GM12892 (cell line): ENCODE results near the gene AADACL2.

ENCODE experiments used
- DNase-seq: peaks from one replicate; pipeline ENCODE4 v3.0.0; 2011; ENCODE audit not compliant: insufficient read length
- FAIRE-seq: peaks from 2 replicates; lab custom pipeline; 2011; peaks lifted over from hg19 to GRCh38; lab: Jason Lieb, UNC
- POLR2A ChIP-seq: IDR thresholded peaks from 2 replicates; pipeline ENCODE4 v1.6.1; 2011; ENCODE audit warnings: low read depth, low read length, control low read depth
- POLR2AphosphoS5 ChIP-seq: IDR thresholded peaks from 2 replicates; pipeline ENCODE4 v1.6.1; 2011; ENCODE audit warnings: low read depth, low read length, control low read depth
- TAF1 ChIP-seq: IDR thresholded peaks from 2 replicates; pipeline ENCODE4 v1.6.1; 2011; ENCODE audit warnings: low read depth, mild to moderate bottlenecking, control low read depth, low read length, borderline replicate concordance

The AADACL2 gene

GRCh38 chr3:151766454-151766853 is 32.7 kb downstream of the AADACL2 start:
- FAIRE-seq (no peak), DNase-seq (no peak)
- TF ChIP-seq POLR2AphosphoS5 (no peak), TAF1 (no peak), POLR2A (no peak)

DNA sequence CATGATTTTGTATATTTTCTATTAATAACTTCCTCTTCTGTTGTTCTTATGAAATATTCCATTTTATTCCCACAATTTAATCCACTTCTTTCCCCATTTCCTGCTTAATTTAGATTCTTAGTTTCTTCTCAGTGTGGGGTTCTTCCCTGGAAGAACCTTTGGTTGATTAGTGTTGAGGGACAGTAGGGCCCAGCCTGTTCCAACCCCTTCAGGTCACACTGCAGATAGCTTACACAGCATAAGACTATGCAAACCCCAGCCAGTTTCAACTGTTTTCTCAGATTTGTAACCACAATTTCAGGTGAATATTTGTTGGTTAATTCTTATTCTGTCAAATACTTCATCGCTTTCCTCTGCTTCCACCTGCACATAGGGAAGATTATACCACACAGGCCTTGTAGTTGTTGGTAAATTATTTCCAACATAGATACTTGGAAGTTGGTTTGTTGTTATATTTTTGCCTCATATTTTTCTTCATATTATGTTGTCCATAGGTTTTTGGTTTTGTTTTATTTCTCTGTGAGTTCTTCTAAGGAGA is 34.7 kb downstream of the AADACL2 start:
- FAIRE-seq (no peak), DNase-seq (no peak)
- TF ChIP-seq POLR2A (no peak), POLR2AphosphoS5 (no peak), TAF1 (no peak)

DNA sequence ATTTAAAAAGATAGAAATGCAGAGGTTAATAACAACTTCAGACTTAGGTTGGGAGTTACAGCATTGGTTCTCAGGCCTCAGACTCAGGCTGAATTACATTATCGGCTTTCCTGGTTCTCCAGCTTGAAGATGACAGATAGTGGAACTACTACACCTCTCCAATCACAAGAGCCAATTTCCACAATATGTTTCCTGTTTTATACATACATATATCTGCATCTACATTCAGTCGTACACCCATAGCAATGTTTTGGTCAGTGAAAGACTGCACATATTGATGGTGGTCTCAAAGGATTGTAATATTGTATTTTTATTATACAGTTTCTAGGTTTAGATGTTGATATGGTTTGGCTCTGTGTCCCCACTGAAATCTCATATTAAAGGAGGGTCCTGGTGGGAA is 35.4 kb downstream of the AADACL2 start:
- TF ChIP-seq TAF1 (no peak), POLR2AphosphoS5 (no peak), POLR2A (no peak)
- no peak for FAIRE-seq
- DNase-seq = no peak

- DNase-seq = no peak
- no peak for FAIRE-seq
- TF ChIP-seq POLR2A (no peak), TAF1 (no peak), POLR2AphosphoS5 (no peak)
Observed at GRCh38 chr3:151770956-151771355, 37.2 kb downstream of the AADACL2 start.

- FAIRE-seq (no peak), DNase-seq (no peak)
- TF ChIP-seq POLR2A = no peak
- TF ChIP-seq POLR2AphosphoS5 = no peak
Observed at GRCh38 chr3:151772825-151773480, 39.2 kb downstream of the AADACL2 start.

GRCh38 chr3:151774235-151774634 is 40.5 kb downstream of the AADACL2 start:
- no peak for DNase-seq
- no peak for FAIRE-seq
- TF ChIP-seq POLR2AphosphoS5 = no peak
- no peak for TF ChIP-seq POLR2A
- TF ChIP-seq TAF1 = no peak

GRCh38 chr3:151774910-151775309 is 41.2 kb downstream of the AADACL2 start:
- no peak for DNase-seq
- FAIRE-seq = no peak
- TF ChIP-seq POLR2A = no peak
- no peak for TF ChIP-seq TAF1
- no peak for TF ChIP-seq POLR2AphosphoS5

DNA sequence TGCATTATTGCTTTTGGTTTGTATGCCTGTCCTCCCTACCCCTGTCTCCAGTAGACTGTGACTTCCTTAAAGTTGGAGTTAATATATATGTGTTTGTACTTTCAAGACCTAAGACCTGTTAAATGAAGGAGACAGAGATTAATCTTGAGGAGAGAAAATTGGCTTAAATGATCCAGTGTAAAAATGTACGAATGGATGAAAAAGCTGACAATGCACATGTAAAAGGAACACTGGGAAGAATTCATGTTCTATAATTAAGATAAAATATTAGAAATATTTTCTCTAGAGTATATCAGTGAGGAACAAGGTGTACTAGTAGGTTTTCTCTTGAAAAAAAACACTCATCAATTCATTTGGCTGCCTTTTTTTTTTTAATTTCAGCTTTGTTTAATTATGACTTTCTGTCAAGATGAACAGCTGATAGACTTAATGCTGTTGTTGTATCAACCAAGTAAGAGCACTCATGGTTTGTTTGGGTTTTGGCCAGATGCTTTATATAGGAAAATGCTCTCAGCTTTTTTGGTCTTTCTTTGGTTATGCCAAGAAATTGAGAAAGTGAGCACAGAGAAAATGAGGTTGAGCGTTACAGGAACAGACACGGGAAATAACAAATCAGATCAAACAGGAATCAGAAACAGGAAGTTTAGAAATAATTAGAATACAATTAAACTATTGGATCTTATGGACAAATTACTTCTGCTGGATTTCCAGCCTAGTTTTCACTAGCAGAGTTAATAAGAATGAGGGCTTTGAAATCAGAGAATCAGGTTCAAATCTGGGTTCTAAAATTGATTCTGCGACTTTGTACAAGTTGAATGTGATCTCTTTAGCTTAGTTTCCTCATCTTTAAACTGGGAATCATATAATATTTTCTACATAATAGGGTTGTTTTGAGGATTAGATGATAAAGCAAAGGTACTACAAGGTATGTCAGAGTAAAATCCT is 41.9 kb downstream of the AADACL2 start:
- no peak for DNase-seq
- no peak for TF ChIP-seq POLR2AphosphoS5
- no peak for FAIRE-seq

- FAIRE-seq (no peak), DNase-seq (no peak)
- TF ChIP-seq TAF1 (no peak), POLR2AphosphoS5 (no peak), POLR2A (no peak)
Observed at GRCh38 chr3:151776259-151776740, 42.6 kb downstream of the AADACL2 start.

- FAIRE-seq (no peak), DNase-seq (no peak)
- no peak for TF ChIP-seq POLR2AphosphoS5
- TF ChIP-seq POLR2A = no peak
- no peak for TF ChIP-seq TAF1
Observed at GRCh38 chr3:151777880-151778279, 44.2 kb downstream of the AADACL2 start.

DNA sequence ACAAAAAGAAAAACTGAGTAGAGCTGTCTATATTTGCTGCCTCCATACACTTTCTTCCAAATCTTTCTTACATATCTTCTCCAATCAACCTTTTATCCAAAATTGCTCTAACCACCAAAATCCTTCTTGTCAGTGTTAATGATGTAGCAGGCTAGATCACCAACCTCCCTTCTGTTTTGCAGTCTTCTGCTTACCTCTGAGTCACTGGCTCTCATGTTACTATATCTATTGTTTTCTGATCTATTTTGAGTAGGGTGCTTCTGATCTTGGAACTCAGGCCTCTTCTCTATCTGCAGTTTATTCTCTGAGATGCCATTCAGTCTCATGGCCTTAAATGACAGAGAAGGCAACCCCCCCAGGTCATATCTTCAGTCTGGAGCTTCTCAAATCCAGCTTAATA is 53.9 kb downstream of the AADACL2 start:
- DNase-seq (no peak), FAIRE-seq (no peak)
- TF ChIP-seq POLR2AphosphoS5 = no peak
- TF ChIP-seq TAF1 = no peak

GRCh38 chr3:151788401-151788800 is 54.7 kb downstream of the AADACL2 start:
- DNase-seq (no peak), FAIRE-seq (no peak)
- TF ChIP-seq TAF1 = no peak
- no peak for TF ChIP-seq POLR2AphosphoS5
- TF ChIP-seq POLR2A = no peak
